ENCODE measurements around the gene WDR88. TPM values are rescaled to one million over a fixed set of nuclear protein-coding genes. Genes with fewer than 3 reads are reported as not detected.

WDR88 gene
- polyA plus RNA-seq, 1 donor from 2014 or later: 0.35 TPM

- H3K4me3 ChIP-seq (ENCODE audit: low read length): no peak overlapping the region
- no peaks in the 10 kb centered on the region for H3K36me3 ChIP-seq (ENCODE audit: insufficient read depth, low read length)
- H3K9me2 ChIP-seq (ENCODE audit: insufficient read depth, low read length): no peaks in the 10 kb centered on the region
- H3K27me3 ChIP-seq (ENCODE audit: insufficient read depth, low read depth, low read length): no peaks in the 10 kb centered on the region
- H3K27ac ChIP-seq (ENCODE audit: low read length): no peak overlapping the region
- H3F3A ChIP-seq (ENCODE audit: insufficient read depth, low read length, poor library complexity, severe bottlenecking): no peaks in the 10 kb centered on the region
- TF ChIP-seq POLR2AphosphoS5 (IDR thresholded peaks at IDR 0.05): no peak
- no peak for TF ChIP-seq RAD21 (conservative IDR thresholded peaks at IDR 0.05)
- no peak for TF ChIP-seq REST (IDR thresholded peaks at IDR 0.05; ENCODE audit: borderline replicate concordance)
- no peak for TF ChIP-seq TAF1 (IDR thresholded peaks at IDR 0.05; ENCODE audit: low read depth)
- no peak for TF ChIP-seq SMC3 (conservative IDR thresholded peaks at IDR 0.05; ENCODE audit: poor library complexity)
- no peak overlapping the region for H3K9ac ChIP-seq (ENCODE audit: low read length)
- H3K4me2 ChIP-seq (ENCODE audit: low read length): no peak overlapping the region
- H4K20me1 ChIP-seq (ENCODE audit: insufficient read depth): no peaks in the 10 kb centered on the region
- H3K79me2 ChIP-seq (replicated peaks; ENCODE audit: insufficient read depth, low read length): no peaks in the 10 kb centered on the region
- no peak overlapping the region for H2AFZ ChIP-seq (ENCODE audit: low read depth, low read length)
- H3K9me3 ChIP-seq (ENCODE audit: low read length): peaks cover 5% of the 10 kb centered on the region
These were observed 35.5 kb downstream of the WDR88 start for GRCh38 chr19:33167438-33167837.

DNA sequence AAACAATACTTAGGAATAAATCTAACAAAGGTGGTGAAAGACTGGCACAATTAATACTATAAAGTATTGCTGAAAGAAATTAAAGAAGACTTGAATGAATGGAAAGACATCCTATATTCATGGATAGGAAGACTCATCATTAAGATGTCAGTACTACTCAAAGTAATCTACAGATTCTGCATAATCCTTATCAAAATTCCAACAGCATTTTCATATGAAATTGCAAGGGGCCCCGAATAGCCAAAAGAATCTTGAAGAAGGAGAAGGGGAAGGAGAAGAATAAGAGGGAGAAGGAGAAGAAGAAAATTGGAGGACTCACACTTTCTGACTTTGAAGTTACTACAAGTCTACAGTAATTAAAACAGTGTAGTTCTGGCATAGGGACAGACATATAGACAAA is 36.6 kb downstream of the WDR88 start:
- Histone ChIP-seq H3K36me3 (ENCODE audit: insufficient read depth, low read length) (no peaks in the 10 kb centered on the region), H3F3A (ENCODE audit: insufficient read depth, low read length, poor library complexity, severe bottlenecking) (no peaks in the 10 kb centered on the region), H2AFZ (ENCODE audit: low read depth, low read length) (no peak overlapping the region), H3K4me2 (ENCODE audit: low read length) (no peak overlapping the region), H4K20me1 (ENCODE audit: insufficient read depth) (no peaks in the 10 kb centered on the region), H3K79me2 (replicated peaks; ENCODE audit: insufficient read depth, low read length) (no peaks in the 10 kb centered on the region), H3K27me3 (ENCODE audit: insufficient read depth, low read depth, low read length) (no peaks in the 10 kb centered on the region), H3K9me2 (ENCODE audit: insufficient read depth, low read length) (no peaks in the 10 kb centered on the region), H3K9me3 (ENCODE audit: low read length) (peaks cover 5% of the 10 kb centered on the region), H3K27ac (ENCODE audit: low read length) (no peak overlapping the region), H3K4me3 (ENCODE audit: low read length) (no peak overlapping the region), H3K9ac (ENCODE audit: low read length) (no peak overlapping the region)
- TF ChIP-seq POLR2AphosphoS5 (IDR thresholded peaks at IDR 0.05) (no peak), EZH2 (IDR thresholded peaks at IDR 0.05; ENCODE audit: borderline replicate concordance, insufficient read depth, low read length, poor library complexity, severe bottlenecking) (no peak), REST (IDR thresholded peaks at IDR 0.05; ENCODE audit: borderline replicate concordance) (no peak), MXI1 (conservative IDR thresholded peaks at IDR 0.05; ENCODE audit: poor library complexity, severe bottlenecking) (no peak), SMC3 (conservative IDR thresholded peaks at IDR 0.05; ENCODE audit: poor library complexity) (no peak), RAD21 (conservative IDR thresholded peaks at IDR 0.05) (no peak), EP300 (conservative IDR thresholded peaks at IDR 0.05; ENCODE audit: poor library complexity, severe bottlenecking) (no peak), TAF1 (IDR thresholded peaks at IDR 0.05; ENCODE audit: low read depth) (no peak)
- TF ChIP-seq, protein P1, sequence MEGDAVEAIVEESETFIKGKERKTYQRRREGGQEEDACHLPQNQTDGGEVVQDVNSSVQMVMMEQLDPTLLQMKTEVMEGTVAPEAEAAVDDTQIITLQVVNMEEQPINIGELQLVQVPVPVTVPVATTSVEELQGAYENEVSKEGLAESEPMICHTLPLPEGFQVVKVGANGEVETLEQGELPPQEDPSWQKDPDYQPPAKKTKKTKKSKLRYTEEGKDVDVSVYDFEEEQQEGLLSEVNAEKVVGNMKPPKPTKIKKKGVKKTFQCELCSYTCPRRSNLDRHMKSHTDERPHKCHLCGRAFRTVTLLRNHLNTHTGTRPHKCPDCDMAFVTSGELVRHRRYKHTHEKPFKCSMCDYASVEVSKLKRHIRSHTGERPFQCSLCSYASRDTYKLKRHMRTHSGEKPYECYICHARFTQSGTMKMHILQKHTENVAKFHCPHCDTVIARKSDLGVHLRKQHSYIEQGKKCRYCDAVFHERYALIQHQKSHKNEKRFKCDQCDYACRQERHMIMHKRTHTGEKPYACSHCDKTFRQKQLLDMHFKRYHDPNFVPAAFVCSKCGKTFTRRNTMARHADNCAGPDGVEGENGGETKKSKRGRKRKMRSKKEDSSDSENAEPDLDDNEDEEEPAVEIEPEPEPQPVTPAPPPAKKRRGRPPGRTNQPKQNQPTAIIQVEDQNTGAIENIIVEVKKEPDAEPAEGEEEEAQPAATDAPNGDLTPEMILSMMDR (IDR thresholded peaks at IDR 0.05; ENCODE audit: poor library complexity, severe bottlenecking): no peak
